ENCODE results near the gene PLOD1.

- no peak for TF ChIP-seq CTCF (conservative IDR thresholded peaks at IDR 0.05; ENCODE audit: low read depth in 2 of 2)
- no peak for TF ChIP-seq REST (IDR thresholded peaks at IDR 0.05; ENCODE audit: unreplicated experiment)
- TF ChIP-seq CREB1 (CRISPR knock-in tag; IDR thresholded peaks at IDR 0.05; ENCODE audit: low read depth): no peak
- TF ChIP-seq EZH2phosphoT487 (IDR thresholded peaks at IDR 0.05; ENCODE audit: unreplicated experiment): no peak
- TF ChIP-seq POLR2AphosphoS5 (IDR thresholded peaks at IDR 0.05; ENCODE audit: low read depth): no peak
- no peak for TF ChIP-seq EZH2 (IDR thresholded peaks at IDR 0.05; ENCODE audit: low read depth, unreplicated experiment)
Observed at GRCh38 chr1:11924334-11925195, 10.0 kb upstream of the PLOD1 start.
